Hair follicle dermal papilla cell (primary cell): ENCODE data around the gene TEDDM1. TPM values are rescaled to one million over a fixed set of nuclear protein-coding genes. Genes with fewer than 3 reads are reported as not detected.

Experiments
- total RNA-seq: library from RNA; depleted of rRNA; stranded (reverse); fragments of >200 nt; gene quantifications from 2 replicates; pipeline ENCODE4 v1.2.3, GENCODE V29; 2012

TEDDM1 gene, protein sequence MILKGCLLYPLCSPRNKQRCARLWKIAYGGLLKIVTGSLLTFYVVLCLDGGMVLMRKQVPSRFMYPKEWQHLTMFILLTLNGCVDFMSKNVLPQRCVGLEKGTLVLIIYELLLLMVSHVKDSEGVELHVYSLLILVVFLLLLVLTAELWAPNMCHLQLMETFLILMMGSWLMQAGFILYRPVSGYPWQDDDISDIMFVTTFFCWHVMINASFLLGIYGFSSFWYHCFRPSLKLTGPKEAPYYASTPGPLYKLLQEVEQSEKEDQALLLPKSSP
- total RNA-seq: not detected in 2 replicates

DNA sequence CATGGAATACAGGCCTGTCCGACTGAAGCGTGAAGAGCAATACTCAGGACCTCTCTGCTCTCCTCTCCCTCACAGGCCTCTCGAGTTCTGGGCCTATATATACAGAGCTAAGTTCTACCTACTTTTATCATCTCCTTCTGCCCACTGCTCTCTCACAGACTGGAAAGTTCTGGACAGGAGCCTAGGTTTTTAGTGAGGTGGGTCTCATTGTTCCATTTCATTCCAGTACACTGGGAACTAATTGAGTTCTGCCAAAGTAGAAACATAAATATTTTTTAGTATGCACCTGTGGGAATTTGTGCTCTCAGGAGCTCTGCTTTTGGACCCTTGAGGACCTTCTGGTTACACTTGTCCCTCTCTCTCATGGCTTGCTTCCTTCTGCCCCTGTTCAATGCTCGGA is at the start of gene TEDDM1:
Gene TEDDM1 (minus strand): TSS at position 101 of the 400 bp plus-strand sequence. CDS start 182 bp downstream, outside the sequence.

DNA sequence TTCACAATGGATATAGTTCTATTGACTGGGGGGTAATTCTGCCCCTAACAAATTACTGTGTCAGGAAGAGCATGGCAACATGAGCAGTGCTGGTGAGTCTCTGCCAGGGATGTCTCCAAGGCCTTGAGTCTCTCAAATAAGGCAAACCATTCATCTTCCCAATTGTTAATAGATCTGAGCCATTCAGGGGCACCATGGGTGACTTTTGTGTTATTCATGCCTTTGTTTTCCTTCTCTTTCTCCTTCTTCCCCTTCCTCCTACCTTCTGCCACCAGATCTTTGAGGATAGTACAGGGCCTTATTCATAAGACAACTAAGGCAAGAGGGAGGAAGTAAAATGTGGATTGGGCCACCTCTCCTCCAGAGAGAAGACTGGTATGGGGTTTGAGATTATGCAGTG is 49.6 kb upstream of the TEDDM1 start, which contains the start of gene RGSL1:
Gene RGSL1 (plus strand): TSS at position 60 of the 400 bp plus-strand sequence. CDS start 20 bp downstream, at position 80.

DNA sequence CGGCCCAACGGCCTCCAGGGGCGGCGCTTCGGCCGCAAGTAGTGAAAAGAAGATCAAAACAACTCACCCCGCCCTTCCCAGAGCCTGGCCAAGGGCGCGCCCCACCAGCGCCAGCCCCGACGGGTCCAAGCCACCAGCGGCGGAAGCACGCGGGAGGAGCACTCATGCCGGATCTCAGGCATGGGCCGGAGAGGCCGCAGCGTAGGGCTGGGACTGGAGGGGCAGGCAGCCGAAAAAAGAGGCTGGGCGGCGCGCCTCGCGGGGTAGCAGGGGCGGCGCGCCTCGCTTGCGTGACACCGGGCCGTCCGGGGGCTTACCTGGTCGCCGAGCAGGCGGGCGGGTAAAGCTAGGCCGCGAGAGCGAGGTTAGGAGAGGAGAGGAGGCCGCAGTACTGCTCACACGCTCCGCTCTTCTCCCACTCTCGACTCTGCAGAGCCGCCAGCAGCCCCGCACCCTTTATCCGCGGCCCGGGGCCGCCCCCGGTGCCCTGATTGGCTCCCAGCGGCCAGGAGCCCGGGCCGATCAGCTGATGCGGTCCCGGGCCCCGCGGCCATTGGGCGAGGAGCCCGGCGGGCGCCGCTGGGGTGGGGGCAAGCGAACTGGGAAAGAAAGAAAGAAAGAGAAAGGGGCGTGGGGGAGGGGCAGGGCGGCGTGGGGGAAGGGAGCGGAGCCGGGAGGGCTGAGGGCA is 9.0 kb downstream of the TEDDM1 start, which contains the start of gene GLUL:
Gene GLUL (minus strand): TSS at position 429 of the 688 bp plus-strand sequence. CDS start 3,053 bp downstream, outside the sequence.

Other genes starting within 250 kb of the TEDDM1 start
- gene GLUL, start 8.9 kb downstream of the TEDDM1 start, total RNA-seq: 370 and 391 TPM in 2 replicates
- not detected in 2 replicates for gene RGSL1, start 49.5 kb upstream of the TEDDM1 start, total RNA-seq
- 8.7 and 10.7 TPM in 2 replicates for gene RNASEL, start 188.6 kb upstream of the TEDDM1 start, total RNA-seq
- 1.1 and 2.3 TPM in 2 replicates for gene RGS16, start 203.7 kb upstream of the TEDDM1 start, total RNA-seq